ENCODE measurements around the gene FRAT2. TPM values are rescaled to one million over a fixed set of nuclear protein-coding genes. Genes with fewer than 3 reads are reported as not detected.

FRAT2 gene
- total and polyA plus RNA-seq, 2 of the 4 experiments (the other 2 are of a cell fraction) = 2.0 to 2.5 TPM

DNA sequence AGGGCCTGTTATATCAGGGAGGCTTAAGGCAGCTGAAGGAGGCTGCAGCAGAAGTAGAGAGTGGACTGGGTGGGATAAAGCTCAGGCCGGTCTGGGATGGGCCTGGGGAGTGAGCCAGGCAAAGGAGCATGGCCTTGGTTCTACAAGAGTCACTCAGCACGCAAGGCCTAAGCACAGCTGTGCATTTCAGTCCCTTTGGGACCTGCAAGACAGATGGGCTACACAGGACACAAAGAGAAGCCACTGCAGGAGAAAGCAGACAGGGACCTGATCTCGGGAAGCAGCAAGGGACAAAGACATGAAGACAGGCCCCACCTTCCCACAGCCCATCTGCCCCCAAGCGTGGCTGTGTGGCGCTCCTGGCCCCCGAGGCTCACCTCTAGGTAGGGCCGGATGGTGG is 37.2 kb upstream of the FRAT2 start:
- ChIA-PET POLR2A (ENCODE audit: unreplicated experiment) (no interaction called here), CTCF (no interaction called here)
- no peak overlapping the region for H3K23ac ChIP-seq (ENCODE audit: low read depth, low read length)
- in situ Hi-C loops (cut with MboI; ENCODE audit: low sequenced_read_pairs) (no loop called here), intact Hi-C loops (cut with micrococcal nuclease) (no loop called here), dilution Hi-C loops (cut with HindIII; ENCODE audit: low sequenced_read_pairs, unreplicated experiment) (no loop called here)
- no peaks in the 10 kb centered on the region for H3K9me1 ChIP-seq (ENCODE audit: insufficient read depth, low read length)
- no peak overlapping the region for H2AFZ ChIP-seq (replicated peaks; ENCODE audit: low read length, poor library complexity)
- H4K8ac ChIP-seq (ENCODE audit: low read depth in 2 of 2, low read length in 2 of 2) = no peak overlapping the region
- no peaks in the 10 kb centered on the region; the same call in 1 of the 2 replicates for H4K20me1 ChIP-seq (ENCODE audit: insufficient read depth, low read length)
- no peak overlapping the region for H2AK5ac ChIP-seq (ENCODE audit: low read depth, low read length)
- 97% methylated on average over 3 of the region's 7 CpGs; no CpG with 5 or more reads in 1 of the 2 experiments for WGBS, 2 experiments (ENCODE audit: extremely low coverage in 2 of 2, insufficient read length in 1 of 2)
- BruUV-seq (replicated peaks) = no TSS peak
- H3K14ac ChIP-seq (replicated peaks; ENCODE audit: low read depth, low read length) = no peak overlapping the region
- H3K4ac ChIP-seq (ENCODE audit: low read depth, low read length) = no peak overlapping the region
- H4K5ac ChIP-seq (ENCODE audit: low read depth, low read length) = no peak overlapping the region
- H2BK5ac ChIP-seq (ENCODE audit: low read depth, low read length, poor library complexity, severe bottlenecking) = no peak overlapping the region
- H2AK9ac ChIP-seq (replicated peaks; ENCODE audit: low read depth, low read length, poor library complexity) = no peak overlapping the region
- TF ChIP-seq, protein P1, sequence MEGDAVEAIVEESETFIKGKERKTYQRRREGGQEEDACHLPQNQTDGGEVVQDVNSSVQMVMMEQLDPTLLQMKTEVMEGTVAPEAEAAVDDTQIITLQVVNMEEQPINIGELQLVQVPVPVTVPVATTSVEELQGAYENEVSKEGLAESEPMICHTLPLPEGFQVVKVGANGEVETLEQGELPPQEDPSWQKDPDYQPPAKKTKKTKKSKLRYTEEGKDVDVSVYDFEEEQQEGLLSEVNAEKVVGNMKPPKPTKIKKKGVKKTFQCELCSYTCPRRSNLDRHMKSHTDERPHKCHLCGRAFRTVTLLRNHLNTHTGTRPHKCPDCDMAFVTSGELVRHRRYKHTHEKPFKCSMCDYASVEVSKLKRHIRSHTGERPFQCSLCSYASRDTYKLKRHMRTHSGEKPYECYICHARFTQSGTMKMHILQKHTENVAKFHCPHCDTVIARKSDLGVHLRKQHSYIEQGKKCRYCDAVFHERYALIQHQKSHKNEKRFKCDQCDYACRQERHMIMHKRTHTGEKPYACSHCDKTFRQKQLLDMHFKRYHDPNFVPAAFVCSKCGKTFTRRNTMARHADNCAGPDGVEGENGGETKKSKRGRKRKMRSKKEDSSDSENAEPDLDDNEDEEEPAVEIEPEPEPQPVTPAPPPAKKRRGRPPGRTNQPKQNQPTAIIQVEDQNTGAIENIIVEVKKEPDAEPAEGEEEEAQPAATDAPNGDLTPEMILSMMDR (conservative IDR thresholded peaks at IDR 0.05; ENCODE audit: low read depth, low read length) = no peak
- no peak for TF ChIP-seq MXI1 (IDR thresholded peaks at IDR 0.05; ENCODE audit: borderline replicate concordance, low read depth, low read length)
- no peak for TF ChIP-seq RCOR1 (IDR thresholded peaks at IDR 0.05; ENCODE audit: insufficient replicate concordance, low read length)
- TF ChIP-seq MAZ (IDR thresholded peaks at IDR 0.05; ENCODE audit: borderline replicate concordance, low read depth, low read length) = no peak
- TF ChIP-seq NFE2L2 (IDR thresholded peaks at IDR 0.05; ENCODE audit: low read depth, low read length) = no peak
- TF ChIP-seq POLR2A (IDR thresholded peaks at IDR 0.05; ENCODE audit: low read depth, low read length) = no peak
- TF ChIP-seq, protein P2, sequence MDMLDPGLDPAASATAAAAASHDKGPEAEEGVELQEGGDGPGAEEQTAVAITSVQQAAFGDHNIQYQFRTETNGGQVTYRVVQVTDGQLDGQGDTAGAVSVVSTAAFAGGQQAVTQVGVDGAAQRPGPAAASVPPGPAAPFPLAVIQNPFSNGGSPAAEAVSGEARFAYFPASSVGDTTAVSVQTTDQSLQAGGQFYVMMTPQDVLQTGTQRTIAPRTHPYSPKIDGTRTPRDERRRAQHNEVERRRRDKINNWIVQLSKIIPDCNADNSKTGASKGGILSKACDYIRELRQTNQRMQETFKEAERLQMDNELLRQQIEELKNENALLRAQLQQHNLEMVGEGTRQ (IDR thresholded peaks at IDR 0.05; ENCODE audit: low read depth, low read length) = no peak
- no peak for TF ChIP-seq CHD1 (IDR thresholded peaks at IDR 0.05; ENCODE audit: low read depth, low read length)
- TF ChIP-seq SMC3 (IDR thresholded peaks at IDR 0.05; ENCODE audit: low read depth, low read length) = no peak
- TF ChIP-seq BHLHE40 (IDR thresholded peaks at IDR 0.05; ENCODE audit: low read depth, low read length) = no peak
- TF ChIP-seq MAFK (IDR thresholded peaks at IDR 0.05; ENCODE audit: low read depth, low read length) = no peak
- no peak for TF ChIP-seq RFX5 (IDR thresholded peaks at IDR 0.05; ENCODE audit: low read depth, low read length)
- no peak for TF ChIP-seq CEBPB (IDR thresholded peaks at IDR 0.05; ENCODE audit: low read depth, low read length)
- TF ChIP-seq, protein P3, sequence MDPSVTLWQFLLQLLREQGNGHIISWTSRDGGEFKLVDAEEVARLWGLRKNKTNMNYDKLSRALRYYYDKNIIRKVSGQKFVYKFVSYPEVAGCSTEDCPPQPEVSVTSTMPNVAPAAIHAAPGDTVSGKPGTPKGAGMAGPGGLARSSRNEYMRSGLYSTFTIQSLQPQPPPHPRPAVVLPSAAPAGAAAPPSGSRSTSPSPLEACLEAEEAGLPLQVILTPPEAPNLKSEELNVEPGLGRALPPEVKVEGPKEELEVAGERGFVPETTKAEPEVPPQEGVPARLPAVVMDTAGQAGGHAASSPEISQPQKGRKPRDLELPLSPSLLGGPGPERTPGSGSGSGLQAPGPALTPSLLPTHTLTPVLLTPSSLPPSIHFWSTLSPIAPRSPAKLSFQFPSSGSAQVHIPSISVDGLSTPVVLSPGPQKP (IDR thresholded peaks at IDR 0.05; ENCODE audit: borderline replicate concordance, low read depth, low read length) = no peak
- TF ChIP-seq RAD21 (IDR thresholded peaks at IDR 0.05; ENCODE audit: low read length) = no peak
- no peak for TF ChIP-seq FOS (IDR thresholded peaks at IDR 0.05; ENCODE audit: low read depth, low read length)
- no peak overlapping the region for H2BK120ac ChIP-seq (ENCODE audit: low read depth, low read length)
- H3K4me1 ChIP-seq (ENCODE audit: control insufficient read depth, insufficient read depth, low read length) = no peaks in the 10 kb centered on the region
- no peaks in the 10 kb centered on the region for H3K9me3 ChIP-seq (ENCODE audit: control insufficient read depth, insufficient read depth, low read length)
- ATAC-seq (ENCODE audit: low read depth) (no peak), DNase-seq (no peak)
- no peak overlapping the region for H4K91ac ChIP-seq (ENCODE audit: insufficient read depth, low read depth, low read length)
- no peak overlapping the region for H3K4me2 ChIP-seq (ENCODE audit: low read depth, low read length)
- H2BK20ac ChIP-seq (ENCODE audit: low read depth, low read length) = no peak overlapping the region
- no peaks in the 10 kb centered on the region for H3K27me3 ChIP-seq (ENCODE audit: control insufficient read depth, insufficient read depth, low read length)
- H3K4me3 ChIP-seq (ENCODE audit: insufficient read depth, low read depth, low read length) = no peak overlapping the region
- no peaks in the 10 kb centered on the region for H3K79me1 ChIP-seq (ENCODE audit: low read depth in 1 of 2, low read length in 2 of 2)
- H3K36me3 ChIP-seq (ENCODE audit: control insufficient read depth, insufficient read depth, low read length) = peaks cover 63% of the 10 kb centered on the region
- no peak overlapping the region for H3K9ac ChIP-seq (ENCODE audit: low read depth, low read length)
- H3K27ac ChIP-seq (ENCODE audit: insufficient read depth, low read length) = no peak overlapping the region
- no peak overlapping the region for H3K56ac ChIP-seq (ENCODE audit: extremely low read depth, insufficient read depth, low read length)
- H3K18ac ChIP-seq (ENCODE audit: low read depth, low read length) = no peak overlapping the region
- H2BK15ac ChIP-seq (ENCODE audit: low read depth, low read length) = no peak overlapping the region
